Activated T-helper 9 cell treated with anti-CD3 and anti-CD28 coated beads, Interleukin-2, amount 50 U/mL, for 16 hours (primary cell): ENCODE results near the gene TRIP12.
"Not testable (repeated sequence)": the region's sequence is repeated elsewhere in the genome, so short reads cannot be mapped to it uniquely, and the experiment has no call there.

Experiments
- DNase-seq: peaks from one replicate; pipeline ENCODE4 v3.0.0-alpha.2; 2020; ENCODE audit warnings: low read depth

TRIP12 gene

DNA sequence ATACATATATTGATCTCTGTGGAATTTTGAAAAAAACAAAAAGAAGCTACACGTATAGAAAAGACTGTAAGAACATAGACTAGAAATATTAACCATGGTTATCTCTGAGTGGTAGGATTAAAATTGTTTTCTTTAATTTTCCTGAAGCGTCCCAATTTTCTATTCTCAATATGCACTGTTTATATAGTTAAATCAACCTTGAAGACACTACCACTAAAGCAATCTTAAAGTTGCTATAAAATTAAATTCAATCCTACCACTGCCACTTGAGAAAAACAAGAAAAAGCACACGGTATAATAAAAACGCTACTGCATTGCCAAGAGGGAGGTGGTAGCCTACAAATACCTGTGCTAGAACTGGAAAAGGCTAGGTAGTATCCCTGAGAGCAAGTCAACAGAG, 47.2 kb downstream of the TRIP12 start:
- no peak for DNase-seq

DNA sequence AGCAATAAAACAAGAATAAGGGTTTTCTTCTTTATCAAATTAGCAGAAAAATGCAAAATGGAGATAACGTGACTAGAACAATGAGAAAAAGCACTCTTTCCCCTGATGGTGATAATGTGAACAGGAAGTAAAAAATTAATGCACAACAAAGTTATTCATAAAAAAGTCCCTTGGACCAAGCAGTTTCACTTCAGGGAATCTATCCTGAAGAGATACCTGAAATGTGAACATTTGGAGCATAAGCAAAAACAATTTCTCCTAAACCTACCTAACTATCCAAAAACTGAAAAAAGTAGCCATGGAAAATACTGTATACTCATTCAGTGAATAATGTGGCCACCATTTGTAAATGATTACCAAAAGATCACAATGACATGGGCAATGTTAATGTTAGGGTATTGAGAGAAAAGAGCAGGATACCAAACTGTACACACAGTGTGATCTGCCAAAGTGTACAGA, 48.7 kb downstream of the TRIP12 start:
- no peak for DNase-seq

DNA sequence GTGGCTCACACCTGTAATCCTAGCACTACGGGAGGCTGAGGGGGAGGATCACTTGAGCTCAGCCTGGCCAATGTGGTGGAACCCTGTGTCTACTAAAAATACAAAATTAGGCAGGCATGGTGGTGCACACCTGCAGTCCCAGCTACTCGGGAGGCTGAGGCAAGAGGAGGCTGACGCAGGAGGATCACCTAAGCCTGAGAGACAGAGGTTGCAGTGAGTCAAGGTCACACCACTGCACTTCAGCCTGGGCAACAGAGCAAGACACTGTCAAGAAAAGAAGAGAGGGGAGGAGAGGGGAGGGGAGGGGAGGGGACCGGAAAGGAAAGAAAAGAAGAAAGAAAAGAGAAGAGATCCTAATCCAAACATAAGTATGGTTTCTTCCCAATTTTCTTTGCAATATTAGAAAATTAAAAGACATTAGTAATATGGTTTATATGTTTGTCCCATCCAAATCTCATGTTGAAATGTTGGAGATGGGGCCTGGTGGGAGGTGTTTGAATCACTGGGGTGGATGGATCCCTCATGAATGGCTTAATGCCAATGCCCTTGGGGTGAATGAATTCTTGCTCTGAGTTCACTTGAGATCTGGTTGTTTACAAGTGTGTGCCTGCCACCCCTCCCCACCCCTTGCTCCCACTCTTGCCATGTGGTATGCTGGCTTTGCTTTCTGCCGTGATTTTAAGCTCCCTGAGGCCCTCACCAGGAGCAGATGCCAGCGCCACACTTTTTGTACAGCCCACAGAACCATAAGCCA, 50.7 kb downstream of the TRIP12 start:
- DNase-seq: no peak

DNA sequence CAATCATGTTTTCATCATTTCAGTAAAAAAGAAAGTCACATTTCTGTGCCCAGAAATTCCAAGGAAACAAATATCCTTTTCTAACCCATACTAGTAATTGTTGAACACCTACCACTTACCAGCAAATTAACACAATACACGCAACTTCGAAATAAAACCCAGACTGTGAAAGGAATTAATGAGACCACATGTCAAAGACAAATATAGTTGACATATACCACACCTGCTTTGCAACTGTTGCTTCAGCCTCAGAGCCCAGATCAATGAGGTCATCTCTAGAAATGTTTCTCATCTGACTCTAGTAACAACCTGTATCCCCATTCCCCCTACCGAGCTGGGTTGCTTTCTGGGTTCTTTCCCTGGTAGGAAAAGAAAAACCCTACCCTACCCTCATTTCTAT, 52.6 kb downstream of the TRIP12 start:
- DNase-seq: no peak

DNA sequence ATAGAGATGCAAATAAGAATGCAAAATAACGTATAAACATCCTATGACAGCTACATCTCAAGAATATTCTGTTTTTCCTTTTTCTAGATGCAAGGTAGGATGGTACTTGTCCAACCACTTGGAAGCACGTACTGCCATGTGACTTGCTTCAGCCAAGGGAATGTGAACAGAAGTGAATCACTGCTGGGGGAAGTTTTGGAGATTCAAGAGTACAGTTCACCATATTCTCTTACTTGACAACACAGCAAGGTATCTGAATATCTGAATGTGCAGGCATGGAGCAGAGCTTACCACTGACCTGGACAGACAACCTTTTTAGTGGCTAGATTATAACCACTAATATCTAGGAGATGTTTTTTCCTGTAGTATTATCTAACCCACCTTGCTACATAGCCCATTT, 53.0 kb downstream of the TRIP12 start:
- no peak for DNase-seq

DNA sequence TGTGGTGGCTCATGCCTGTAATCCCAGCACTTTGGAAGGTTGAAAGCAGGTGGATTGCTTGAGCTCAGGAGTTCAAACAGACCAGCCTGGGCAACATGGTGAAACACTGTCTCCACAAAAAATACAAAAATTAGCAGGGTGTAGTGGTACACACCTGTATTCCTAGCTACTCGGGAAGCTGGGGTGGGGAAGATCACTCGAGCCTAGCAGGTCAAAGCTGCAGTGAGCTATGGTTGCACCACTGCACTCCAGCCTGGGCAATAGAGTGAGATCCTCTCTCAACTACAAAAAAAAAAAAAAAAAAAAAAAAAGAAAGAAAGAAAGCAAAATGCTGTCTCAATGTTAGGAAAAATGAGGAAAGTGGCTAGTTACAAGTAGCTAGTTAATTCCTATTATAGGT, 56.8 kb downstream of the TRIP12 start:
- DNase-seq: no peak

DNA sequence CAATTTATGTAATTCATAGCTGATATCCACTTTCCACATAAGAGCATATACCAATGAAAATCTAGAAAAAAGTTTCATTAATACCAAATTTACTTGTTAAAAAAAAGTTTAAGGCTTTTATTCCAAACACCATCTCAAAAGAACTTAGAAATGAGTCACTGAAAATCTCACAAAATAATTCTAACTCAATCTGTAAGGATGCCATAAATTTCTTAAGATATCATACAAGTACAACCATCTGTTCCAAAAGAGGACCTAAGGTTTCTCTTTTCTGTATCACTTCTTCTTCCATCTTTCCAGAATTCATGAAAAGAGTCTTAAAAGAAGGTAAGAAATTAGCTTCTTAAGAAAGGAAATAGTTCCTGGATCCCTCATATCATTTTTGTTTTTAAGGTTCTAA, 60.4 kb downstream of the TRIP12 start:
- DNase-seq: no peak

DNA sequence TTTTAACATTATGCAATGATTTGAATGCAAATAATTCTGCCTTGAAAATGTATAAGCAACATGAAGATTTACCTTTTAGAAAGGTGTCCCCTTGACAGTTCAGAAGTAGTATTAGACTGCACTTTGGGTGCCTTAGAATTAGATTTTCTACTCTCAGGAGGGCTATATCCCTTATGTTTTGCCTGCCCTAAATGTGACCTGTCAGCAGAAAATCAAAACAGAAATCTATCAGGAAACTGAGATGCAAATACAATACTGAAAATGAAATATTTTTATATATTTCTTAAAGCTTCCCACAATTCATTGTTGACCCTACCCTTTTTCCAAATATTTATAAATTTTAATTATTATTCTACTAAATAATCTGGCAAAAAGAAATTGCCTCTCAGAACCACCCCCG, 61.5 kb downstream of the TRIP12 start:
- no peak for DNase-seq

DNA sequence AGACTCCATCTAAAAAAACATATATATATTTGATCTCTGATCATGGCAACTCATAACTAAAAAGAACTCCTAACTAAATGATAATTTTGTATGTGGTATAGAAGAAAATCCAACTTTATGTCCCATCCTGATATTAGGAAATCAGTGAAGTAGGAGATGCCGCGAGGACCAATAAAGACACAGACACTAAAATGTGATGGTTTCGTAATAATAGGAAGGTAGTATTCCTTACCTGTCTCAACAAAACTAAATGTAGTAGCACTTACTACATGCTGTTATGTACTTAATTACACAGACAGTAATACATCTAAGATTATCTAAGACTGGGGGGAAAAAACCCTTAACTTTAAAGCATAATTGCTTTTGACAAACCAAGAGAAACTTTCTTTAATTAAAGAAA, 63.5 kb downstream of the TRIP12 start:
- DNase-seq: no peak

DNA sequence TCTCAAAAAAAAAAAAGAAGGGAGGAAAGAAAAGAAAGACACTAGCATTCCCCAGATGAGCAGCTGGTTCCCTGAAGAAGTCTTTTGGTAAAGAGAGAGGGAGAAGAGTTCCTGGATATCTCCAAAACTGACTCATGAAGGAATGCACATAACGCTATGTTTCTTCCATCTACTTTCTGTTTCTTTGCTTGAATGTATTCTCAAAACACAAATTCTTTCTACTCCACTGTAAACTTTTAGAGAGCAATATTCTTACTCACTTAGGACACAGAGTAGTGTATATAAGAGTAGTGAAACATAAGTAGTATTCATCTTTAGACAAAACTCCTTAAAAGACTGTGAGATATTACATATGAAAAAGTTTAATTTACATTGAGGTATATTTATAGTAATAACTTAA, 64.2 kb downstream of the TRIP12 start:
- no peak for DNase-seq

DNA sequence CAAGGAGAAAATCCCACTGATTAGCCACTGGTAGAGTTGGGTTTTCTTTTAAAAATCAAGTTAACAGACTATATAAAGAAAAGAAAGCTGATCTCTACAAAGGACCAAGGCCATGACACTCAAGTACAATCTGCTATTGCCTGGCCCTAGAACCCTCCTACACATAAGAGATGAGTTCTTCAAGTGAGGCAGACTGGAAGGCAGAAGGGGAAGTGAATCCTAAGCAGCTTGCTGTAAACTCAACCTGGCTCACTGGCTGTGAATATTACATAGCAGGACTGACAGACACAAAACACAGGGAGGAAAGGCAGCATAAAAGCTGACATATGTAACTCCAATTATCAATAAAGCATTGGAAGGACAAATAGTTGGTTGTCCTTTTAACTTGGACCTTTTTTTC, 65.4 kb downstream of the TRIP12 start:
- DNase-seq: no peak

DNA sequence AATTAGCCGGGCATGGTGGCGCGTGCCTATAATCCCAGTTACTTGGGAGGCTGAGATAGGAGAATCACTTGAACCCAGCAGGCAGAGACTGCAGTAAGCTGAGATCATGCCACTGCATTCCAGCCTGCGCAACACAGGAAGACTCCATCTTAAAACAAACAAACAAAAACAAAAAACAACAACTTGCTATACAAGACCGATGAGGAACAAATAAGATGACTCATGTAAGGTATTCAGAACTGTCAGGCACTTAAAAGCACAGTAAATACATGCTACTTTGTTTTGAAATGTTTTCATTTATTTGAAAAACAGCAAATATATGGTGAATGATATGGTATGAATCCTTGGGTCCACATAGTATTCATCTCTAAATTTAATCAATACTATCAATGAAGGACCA, 66.7 kb downstream of the TRIP12 start:
- no peak for DNase-seq

DNA sequence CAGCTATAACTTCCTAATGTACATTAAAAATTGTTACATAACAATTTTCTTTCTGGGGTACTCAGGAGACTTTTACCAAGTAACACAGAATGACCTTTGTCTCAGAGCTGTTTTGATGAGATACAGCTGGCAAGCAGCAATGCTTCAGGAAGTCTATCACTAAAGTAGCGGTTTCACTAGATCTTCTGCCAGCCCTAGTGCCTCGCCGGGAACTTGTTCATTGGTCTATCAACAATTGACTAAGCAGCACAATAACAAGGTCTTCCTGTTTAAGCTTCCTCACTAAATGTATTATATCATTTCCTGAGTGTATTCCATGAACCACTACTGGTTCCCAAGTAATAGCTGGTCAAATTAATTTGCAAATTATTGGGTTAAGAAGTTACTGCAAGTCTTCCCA, 69.2 kb downstream of the TRIP12 start:
- DNase-seq: no peak

DNA sequence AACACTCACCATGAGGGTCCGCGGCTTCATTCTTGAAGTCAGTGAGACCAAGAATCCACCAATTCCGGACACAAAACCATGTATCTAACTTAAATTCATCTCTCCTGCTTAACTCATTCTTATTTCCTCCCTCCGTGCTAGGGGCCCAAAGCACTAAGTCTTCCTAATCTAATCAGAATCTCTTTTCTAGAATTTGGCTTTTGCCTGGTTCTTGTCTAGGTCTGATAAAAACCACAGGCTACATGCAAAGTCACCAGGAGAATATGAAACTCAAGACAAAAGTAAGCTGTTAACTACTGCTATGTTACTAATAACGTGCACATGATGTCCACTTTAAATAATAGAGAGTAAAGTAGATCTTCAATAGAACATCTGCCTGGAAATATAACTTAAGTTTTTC, 69.9 kb downstream of the TRIP12 start:
- DNase-seq: no peak

DNA sequence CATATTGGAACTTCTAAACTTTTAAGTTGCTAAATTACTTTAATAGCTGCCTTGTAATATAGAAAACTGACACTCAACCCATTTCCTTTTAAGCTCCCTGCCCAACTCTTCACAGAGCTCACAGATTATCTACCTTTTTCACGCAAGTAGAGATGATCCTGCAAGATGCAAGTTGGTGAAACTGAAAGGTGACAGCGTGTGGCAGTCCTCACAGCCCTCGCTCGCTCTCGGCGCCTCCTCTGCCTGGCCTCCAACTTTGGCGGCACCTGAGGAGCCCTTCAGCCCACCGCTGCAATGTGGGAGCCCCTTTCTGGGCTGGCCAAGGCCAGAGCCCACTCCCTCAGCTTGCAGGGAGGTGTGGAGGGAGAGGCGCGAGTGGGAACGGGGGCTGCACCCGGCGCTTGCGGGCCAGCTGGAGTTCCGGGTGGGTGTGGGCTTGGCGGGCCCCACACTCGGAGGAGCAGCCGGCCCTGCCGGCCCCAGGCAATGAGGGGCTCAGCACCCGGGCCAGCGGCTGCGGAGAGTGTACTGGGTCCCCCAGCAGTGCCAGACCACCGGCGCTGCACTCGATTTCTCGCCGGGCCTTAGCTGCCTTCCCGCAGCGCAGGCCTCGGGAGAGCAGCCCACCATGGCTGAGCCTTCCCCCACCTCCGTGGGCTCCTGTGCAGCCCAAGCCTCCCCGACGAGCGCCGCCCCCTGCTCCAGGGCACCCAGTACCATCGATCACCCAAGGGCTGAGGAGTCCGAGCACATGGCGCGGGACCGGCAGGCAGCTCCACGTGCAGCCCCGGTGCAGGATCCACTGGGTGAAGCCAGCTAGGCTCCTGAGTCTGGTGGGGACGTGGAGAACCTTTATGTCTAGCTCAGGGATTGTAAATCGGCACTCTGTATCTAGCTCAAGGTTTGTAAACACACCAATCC, 71.2 kb downstream of the TRIP12 start:
- not testable (repeated sequence) for DNase-seq

DNA sequence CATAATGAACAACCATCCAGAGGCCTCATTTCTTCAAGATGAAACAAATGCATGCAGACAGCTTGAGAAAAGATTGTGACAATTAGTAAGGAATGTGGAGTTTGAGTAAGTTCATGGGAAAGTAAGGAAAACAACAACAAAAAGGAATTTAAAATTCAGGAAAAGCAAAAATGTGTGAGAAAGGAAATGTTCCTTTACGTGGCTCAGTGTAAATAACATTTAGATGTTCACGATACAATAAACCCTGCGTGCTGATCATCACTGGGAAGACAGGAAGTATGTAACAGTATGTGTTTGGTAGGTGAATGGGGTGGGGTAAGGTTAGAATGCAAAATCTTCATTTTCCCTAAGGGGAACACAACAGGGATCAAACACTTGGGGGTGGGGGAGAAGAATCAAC, 72.7 kb downstream of the TRIP12 start:
- DNase-seq: no peak

DNA sequence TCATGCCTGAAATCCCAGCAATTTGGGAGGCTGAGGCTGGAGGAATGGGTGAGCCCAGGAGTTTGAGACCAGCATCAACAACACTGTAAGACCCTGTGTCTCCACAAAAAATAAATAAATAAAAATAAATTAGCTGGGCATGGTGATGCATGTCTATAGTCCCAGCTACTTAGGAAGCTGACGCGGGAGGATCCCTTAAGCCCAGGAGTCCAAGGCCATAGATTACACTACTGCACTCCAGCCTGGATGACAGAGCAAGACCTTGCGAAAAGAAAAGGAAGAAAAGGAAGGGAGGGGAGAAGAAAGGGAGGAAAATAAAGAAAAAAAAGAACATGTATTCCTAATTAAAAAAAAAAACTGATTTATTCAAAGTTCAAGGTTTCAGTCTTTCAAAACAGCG, 78.2 kb downstream of the TRIP12 start:
- DNase-seq: no peak

DNA sequence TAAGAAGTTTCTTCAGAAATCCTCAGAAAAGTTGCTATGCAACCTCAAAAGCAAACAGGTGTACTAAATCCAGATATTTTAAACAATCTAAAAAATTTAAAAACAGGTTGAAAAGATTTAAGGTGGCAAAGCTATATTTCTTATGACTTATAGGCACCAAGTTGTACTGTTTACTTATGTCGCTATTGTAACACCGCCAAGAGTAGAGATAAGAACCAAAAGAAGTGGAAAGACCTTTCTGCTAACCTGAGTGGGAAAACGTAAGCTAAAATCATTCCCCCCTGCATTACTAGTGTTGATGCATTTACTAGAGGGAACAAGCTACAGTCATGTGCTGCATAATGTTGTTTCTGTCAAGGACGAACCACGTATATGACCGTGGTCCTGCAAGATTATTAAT, 83.1 kb downstream of the TRIP12 start:
- DNase-seq: no peak

DNA sequence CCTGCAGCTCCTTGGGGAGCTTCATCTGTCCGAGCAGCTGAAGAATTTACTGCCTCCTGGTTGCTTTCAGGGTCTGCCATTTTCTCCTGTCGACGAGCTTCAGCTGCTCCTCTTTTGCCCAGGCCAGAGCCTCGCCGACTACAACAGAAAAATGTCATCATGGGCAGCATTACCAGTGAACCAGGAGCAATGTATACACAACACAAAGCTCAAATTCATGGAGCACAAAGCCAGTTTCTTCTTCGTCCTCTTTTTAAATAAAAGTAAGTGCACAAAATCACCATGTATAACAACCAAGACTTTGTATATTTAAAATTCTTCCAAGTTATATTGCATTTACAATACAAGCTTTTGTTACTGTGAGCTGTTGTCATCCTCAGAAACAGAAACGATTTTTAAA, 85.0 kb downstream of the TRIP12 start:
- no peak for DNase-seq

DNA sequence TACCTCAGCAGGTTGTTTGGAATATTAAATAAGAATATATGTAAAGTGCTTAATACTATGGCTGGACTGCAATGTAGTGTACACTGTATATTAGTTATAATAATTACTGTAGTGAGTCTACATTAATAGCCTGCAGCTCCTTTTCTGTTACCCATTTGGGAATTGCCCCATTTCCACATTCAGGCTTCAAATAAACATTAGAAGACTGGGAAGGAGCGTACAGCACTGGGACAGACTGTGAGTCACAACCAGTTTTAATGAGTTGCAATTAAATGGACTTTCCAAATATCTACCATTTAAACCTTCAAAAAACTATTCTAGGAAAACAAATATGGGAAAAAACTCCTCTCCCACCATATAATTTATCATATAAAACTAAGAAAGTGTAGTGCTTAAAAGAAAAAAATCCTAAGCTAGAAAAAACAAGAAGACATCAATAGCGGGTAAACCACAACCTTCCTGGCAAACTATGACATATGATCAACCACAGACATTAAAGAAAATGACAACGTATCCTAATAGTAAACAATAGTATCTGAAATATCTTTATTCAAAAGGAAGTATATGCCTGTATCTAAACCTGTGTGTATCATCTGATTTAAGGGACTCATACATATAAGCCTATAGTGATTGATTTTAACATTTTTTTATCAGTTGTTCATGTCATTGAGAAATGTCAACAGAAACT, 86.1 kb downstream of the TRIP12 start:
- DNase-seq: no peak

DNA sequence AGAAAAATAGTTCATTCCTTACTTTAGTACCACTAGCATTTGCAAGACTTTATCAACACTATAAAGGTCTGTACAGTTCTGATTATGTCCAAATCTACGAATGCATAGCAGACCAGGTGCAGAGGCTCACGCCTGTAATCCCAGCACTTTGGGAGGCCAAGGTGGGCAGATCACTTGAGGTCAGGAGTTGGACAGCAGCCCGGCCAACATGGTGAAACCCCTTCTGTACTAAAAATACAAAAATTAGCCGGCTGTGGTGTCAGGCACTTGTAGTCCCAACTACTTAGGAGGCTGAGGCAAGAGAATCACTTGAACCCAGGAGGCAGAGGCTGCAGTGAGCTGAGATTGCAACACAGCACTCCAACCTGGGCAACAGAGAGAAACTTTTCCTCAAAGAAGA, 87.4 kb downstream of the TRIP12 start:
- DNase-seq: not testable (repeated sequence)

DNA sequence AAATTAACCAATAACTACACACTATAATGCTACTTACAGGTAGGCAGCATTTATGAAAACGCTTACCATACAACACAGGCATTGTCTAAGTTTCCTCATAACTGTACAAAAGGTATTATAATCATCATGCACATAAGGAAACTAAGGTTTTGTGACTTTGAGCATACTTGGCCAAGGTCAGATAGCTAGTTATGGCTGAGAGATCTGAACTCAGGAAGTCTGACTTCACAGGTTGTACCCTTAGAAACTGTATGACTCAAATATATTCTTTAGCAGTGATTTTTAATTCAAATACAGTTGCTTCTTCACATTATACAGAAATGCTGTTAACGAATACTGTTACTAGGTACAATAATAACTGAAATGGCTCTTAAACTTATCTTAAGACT, 89.3 kb downstream of the TRIP12 start:
- no peak for DNase-seq
